Hindlimb muscle (tissue), 1 donor: ENCODE results near the gene SLC35E1. TPM values are rescaled to one million over a fixed set of nuclear protein-coding genes. Genes with fewer than 3 reads are reported as not detected.

Experiments used
- DNase-seq: peaks from one replicate; pipeline ENCODE4 v3.0.0-alpha.2; 2013
- polyA plus RNA-seq: library from polyadenylated mRNA; unstranded; fragments of 120-200 nt; gene quantifications from one replicate; pipeline ENCODE4 v1.2.1, GENCODE V29; 2013; ENCODE audit not compliant: insufficient read length

SLC35E1 gene
- polyA plus RNA-seq, 1 donor, result 32.3 TPM

DNA sequence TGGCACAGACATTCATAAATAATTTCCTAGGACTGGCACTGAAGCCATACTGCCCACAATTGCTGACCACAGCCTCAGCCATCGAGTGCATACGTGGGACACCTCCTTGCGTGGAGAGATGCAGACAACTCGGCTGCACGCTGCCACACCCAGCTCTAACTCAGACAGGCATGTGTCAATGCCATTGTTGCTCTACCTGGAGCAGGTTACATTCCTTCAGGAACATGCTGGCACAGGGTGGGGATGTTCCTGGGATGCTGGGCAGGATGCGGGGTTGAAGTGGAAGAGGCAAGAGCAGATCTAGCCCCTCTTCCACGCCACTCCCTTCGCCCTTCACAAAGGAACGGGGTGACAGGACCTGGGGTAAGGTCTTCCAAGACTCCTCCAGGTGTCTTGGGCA is 24.2 kb upstream of the SLC35E1 start:
- no peak for DNase-seq

- DNase-seq, result no peak
Observed at GRCh38 chr19:16595097-16595496, 22.9 kb upstream of the SLC35E1 start.

- no peak for DNase-seq
Observed at GRCh38 chr19:16594681-16595091, 22.5 kb upstream of the SLC35E1 start.

DNA sequence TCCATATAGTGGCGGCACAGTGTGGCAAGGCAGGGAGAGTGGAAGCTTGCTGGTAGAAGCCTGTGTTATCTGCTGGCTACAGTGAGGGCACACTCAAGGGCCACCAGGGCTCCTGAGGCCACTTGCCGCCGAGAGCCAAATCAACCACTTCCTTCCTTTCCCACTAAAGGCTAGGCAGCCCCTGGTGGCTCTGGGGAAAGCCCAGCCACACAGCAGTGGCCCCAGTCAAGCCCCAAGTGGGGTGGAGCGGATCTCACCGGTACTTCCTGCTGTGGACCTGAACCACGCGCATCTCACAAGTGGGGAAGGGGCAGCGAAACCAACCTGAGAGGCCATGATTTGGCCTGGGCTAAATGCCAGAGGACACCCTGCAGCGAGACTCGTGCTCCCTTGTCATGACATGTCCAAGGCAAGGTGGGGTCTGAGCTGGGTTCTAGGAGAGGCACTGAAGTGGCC is 21.9 kb upstream of the SLC35E1 start:
- DNase-seq, result no peak

DNA sequence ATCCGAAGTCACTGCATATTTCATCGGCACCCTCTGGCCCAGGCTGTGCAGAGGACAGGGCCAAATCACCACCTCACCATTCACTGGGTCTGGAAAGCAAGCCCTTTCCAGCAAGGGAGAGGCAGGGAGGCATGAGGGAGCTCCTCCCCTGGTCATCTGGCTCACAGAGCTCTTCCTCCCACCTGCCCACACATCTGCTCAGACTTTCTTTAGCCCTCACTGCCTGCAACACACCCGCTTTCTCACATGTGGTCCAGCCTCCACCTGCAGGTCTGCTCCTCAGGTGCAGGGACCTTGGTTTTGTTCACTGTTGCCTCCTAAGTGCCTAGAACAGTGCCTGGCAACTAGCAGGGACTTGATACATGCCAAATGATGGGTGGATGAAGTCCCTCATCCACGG is 21.0 kb upstream of the SLC35E1 start:
- DNase-seq, result no peak

- DNase-seq, result no peak
Observed at GRCh38 chr19:16591803-16592556, 19.8 kb upstream of the SLC35E1 start.

- no peak for DNase-seq
Observed at GRCh38 chr19:16590876-16591802, 18.9 kb upstream of the SLC35E1 start.

DNA sequence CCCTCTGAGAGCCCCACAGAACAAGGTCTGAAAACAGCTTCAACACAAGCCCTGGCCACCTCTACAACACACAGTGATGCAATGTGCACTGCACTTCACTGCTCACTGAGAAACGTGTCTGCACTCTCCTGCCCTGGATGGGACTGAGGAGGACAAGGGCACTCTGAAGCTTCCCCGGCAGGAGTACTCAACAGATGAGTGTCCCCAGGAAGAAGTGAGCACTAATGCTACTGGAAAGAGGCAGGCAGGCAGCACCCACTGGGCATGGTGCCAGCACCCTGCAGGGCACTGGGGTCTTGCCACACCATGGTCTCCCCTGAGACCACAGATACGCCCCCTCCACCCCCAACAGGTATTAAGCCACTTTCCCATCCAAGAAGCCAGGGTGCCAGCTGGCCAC is 17.7 kb upstream of the SLC35E1 start:
- DNase-seq, result no peak

GRCh38 chr19:16588824-16589577 is 16.8 kb upstream of the SLC35E1 start:
- DNase-seq, result no peak

DNA sequence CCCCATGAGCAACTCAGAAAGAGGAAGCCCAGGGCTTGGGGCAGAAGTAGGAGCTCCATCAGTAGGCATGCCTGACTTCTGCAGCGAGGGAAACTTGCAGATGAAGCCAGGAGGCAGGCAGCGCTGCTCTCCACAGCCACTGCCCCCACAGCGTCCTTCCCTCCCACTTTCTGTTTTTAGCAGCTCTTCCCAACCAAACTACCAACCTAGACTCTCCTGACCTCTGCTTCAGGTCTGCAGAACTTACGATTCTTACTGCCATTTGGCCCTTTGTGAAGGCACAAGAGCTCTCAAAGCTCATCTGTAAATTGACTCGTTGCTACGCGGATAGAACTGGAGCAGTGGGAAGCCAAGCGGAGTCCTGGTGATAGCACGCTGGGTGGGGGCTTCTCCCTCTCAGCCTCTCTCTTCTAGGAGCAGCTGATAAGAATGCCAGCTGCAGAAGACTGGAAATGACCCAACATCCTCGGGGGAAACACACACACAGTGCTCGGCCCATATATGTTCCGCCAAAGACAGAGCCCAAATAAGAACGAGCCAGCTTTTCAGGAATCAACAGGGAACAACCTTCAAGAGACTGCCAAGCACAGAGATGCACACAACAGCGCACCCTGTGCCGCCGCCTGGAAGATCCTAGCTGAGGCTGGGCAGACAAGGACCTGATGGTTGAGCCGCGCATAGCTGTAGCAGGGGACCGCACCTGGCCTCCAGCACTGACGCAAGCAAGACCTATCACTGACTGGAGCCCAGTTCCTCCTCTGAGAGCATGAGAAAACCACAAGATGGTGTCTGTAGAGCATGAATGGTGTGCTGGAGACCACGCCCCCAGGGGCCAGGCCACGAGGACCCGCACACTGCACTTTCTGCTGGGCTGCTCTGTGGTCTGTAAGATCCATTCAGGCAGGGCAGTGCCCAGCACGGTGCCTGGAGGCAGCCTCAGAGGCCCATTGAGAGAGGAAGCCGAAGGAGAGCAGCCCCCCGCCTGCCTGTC is 15.9 kb upstream of the SLC35E1 start:
- no peak for DNase-seq

DNA sequence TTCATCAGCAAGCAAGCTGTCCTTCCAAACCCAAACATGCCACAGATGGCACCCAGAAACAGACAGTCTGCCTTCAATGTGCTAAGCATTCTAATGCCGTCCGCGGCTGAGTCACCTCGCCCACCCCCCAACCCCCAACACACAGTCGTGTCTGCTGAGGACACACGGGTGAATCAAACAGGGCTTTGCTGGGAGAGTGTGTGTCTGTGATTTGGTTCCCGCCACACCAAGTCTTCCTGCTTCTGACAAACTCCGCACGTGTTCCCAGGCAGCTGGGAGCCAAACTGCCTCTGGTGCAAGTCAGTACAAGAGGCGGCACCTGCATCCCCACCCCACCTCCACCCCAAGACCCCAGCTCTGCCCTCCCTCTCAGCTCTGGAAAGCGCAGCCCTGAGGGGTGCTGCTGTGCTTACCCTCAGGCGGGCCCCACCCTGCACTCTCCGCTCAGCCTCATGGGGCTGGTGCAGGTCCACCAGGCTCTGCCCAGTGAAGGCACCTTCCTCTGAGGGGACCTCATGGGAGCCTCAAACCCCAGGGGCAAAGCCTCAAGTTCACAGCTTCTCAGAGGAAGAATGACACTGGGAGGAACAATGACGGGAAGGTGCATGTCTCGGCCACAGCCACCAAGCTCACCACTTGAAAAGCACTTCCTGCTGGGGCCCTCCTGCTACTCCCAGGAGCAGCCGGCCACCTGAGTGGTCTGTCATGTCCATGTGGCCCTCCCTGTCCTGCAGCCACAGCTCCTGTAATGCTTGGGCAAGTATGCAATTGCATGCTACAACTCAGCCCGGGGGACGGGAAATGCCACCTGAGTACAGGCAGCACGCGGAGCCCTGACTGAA is 15.0 kb upstream of the SLC35E1 start:
- DNase-seq, result no peak

DNA sequence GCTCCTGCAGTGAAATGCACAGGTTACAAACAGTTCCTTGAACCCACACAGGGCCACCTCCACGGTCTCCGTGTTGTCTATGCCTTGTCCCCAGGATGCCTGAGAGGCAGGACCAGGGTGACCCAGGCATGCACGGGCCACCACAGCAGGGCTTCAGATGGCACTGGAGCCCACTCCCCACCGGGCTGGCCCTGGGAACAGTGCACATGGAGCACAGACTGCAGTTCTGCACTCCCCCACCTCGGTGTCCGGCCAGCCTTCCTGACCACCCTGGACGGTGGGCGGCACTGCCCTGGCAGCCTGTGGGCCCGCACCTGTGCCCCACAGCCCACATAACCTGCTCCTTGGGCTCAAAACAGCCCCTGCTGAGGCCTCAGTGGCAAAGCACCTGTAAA is 14.3 kb upstream of the SLC35E1 start:
- no peak for DNase-seq

GRCh38 chr19:16585808-16586476 is 13.7 kb upstream of the SLC35E1 start:
- no peak for DNase-seq

- DNase-seq, result no peak
Observed at GRCh38 chr19:16585094-16585801, 13.0 kb upstream of the SLC35E1 start.

GRCh38 chr19:16584248-16585093 is 12.3 kb upstream of the SLC35E1 start:
- DNase-seq, result peak; percentile 81

GRCh38 chr19:16582486-16583261 is 10.5 kb upstream of the SLC35E1 start:
- no peak for DNase-seq

DNA sequence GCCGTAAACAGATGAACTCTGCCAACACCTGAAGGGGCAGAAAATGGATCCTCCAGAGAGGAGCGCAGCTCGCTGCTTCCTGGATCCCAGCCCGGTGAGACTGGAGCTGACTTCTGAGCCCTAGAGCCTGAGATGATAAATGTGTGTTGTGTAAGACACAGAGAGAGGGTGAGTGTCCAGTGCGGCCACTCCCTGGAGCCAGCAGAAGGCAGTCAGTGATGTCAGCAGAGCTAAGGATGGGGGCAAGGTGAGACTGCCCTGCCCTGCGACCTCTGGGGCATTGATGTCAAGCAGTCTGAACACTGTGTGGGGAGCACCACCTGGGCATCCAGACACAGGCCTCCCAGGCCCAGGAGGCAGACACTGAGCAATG is 9.7 kb upstream of the SLC35E1 start:
- DNase-seq, result no peak
